Choroid plexus epithelial cell (primary cell): ENCODE measurements around the gene ADCK1.
A peak's percentile ranks its signal among the peaks of the same experiment; 100 is the strongest.

Experiments used
- DNase-seq: peaks from one replicate; pipeline ENCODE4 v3.0.0-alpha.2; 2010; ENCODE audit warnings: low read depth
- H3K4me3 ChIP-seq: 2 replicates; pipeline ENCODE4 v1.5.1; 2011; ENCODE audit warnings: low read depth, mild to moderate bottlenecking, control low read depth, low read length, moderate library complexity
- CTCF ChIP-seq: conservative IDR thresholded peaks from 2 replicates; pipeline ENCODE4 v1.5.1; 2011; ENCODE audit warnings: low read depth, mild to moderate bottlenecking, control low read depth, inconsistent platforms, low read length, moderate library complexity

The ADCK1 gene

GRCh38 chr14:77799863-77800730 is at the start of gene ADCK1:
Gene ADCK1 (plus strand): TSS chr14:77800109. CDS start chr14:77818979, 18,870 bp downstream.
- peak; percentile 77 for DNase-seq
- peak within 1 kb of the TSS; percentile 85 for H3K4me3 ChIP-seq
- TF ChIP-seq CTCF, result peak; percentile 54

GRCh38 chr14:77752266-77752665 is 47.6 kb upstream of the ADCK1 start:
- no peak for TF ChIP-seq CTCF
- DNase-seq, result no peak
- no peak overlapping the region for H3K4me3 ChIP-seq

GRCh38 chr14:77752799-77753516 is 47.0 kb upstream of the ADCK1 start:
- peak; percentile 23 for DNase-seq
- no peak overlapping the region for H3K4me3 ChIP-seq
- TF ChIP-seq CTCF, result no peak

GRCh38 chr14:77760381-77761204 is 39.3 kb upstream of the ADCK1 start, which contains the start of gene SNW1:
Gene SNW1 (minus strand): TSS chr14:77761156. CDS start chr14:77761127, 29 bp downstream.
- peak; percentile 73 for DNase-seq
- no peak for TF ChIP-seq CTCF
- peak within 1 kb of the TSS; percentile 78 for H3K4me3 ChIP-seq

- peak; percentile 48 for TF ChIP-seq CTCF
- DNase-seq, result peak; percentile 97
- H3K4me3 ChIP-seq, result peak overlapping the region; percentile 78
These were observed 38.5 kb upstream of the ADCK1 start for GRCh38 chr14:77761205-77761931.

GRCh38 chr14:77763316-77763715 is 36.6 kb upstream of the ADCK1 start:
- TF ChIP-seq CTCF, result no peak
- DNase-seq, result no peak
- H3K4me3 ChIP-seq, result no peak overlapping the region
